KOPT-K1 (cell line): ENCODE results near the gene MYLK.
"Not testable (repeated sequence)": the region's sequence is repeated elsewhere in the genome, so short reads cannot be mapped to it uniquely, and the experiment has no call there.

Source experiments
- H3K27ac ChIP-seq: fragments of 200-600 bp; sonication (generic); 2 replicates; pipeline ENCODE4 v1.5.1; 2016; ENCODE audit warnings: antibody characterized with exemption, mild to moderate bottlenecking, low read depth, low read length; ENCODE audit not compliant: poor library complexity, severe bottlenecking
- H3K36me3 ChIP-seq: fragments of 200-600 bp; sonication (generic); 2 replicates; pipeline ENCODE4 v1.5.1; 2017; ENCODE audit warnings: antibody characterized with exemption, mild to moderate bottlenecking, low read length, moderate library complexity; ENCODE audit not compliant: insufficient read depth
- H3K9me3 ChIP-seq: fragments of 200-600 bp; sonication (generic); 2 replicates; pipeline ENCODE4 v1.5.1; 2017; ENCODE audit warnings: antibody characterized with exemption, low read length, mild to moderate bottlenecking; ENCODE audit not compliant: insufficient read depth, poor library complexity, severe bottlenecking

Gene MYLK

DNA sequence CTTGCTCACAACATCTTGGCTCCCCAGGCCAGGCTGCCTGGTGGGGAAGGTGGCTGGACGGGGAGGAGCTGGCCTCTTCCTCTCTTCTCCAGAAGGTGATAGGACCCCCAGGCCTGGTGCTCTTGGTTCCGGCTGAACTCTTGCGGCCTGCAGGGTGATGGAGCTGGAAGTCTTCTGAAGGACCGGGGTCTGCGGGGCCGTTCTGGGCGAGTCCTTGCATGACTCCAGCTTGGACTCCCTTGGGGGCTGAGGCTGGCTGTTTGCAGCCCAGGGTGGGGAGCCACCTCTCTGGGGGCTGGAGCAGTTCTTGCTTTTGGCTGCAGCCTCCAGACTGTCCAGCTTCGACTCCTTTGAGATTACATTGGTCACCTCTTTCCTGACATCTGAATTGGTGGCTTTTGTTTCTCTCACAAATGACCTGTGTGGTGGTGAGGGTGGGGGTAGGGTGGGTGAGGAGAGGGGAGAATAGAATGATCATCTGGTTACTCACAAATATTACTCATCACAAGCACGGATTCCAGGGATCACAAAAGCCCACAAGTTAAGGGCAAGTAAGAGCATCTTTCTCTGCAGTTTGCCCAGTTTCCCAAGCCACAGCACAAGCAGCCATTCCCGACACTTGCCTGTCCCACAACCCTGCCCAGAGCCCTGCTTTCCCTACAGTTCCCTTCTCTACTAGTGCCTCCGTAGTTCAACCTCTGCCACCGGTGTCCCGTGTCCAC, 150.2 kb downstream of the MYLK start:
- Histone ChIP-seq H3K36me3 (no peaks in the 10 kb centered on the region), H3K9me3 (no peaks in the 10 kb centered on the region), H3K27ac (no peak overlapping the region)

- H3K9me3 ChIP-seq = no peaks in the 10 kb centered on the region
- no peaks in the 10 kb centered on the region for H3K36me3 ChIP-seq
- no peak overlapping the region for H3K27ac ChIP-seq
Observed at GRCh38 chr3:123733341-123733740, 150.8 kb downstream of the MYLK start.

DNA sequence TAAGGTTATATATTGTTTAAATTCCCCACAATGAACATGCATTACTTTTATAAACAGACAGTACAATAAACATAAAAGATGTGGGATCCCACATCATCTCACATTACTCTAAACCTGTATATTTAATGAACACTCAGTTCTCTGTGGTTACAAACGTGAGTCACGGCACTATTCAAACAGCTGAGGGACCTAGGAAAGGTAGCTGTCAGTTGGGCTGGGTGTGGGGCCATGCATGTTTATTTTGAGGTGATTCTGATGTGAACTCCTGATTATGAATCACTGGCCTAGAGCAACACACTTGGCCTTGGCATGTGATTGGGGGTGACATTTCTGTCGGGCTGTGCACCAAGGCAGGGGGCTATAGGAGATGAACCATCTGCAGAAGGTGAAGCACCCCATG, 151.7 kb downstream of the MYLK start:
- no peaks in the 10 kb centered on the region for H3K36me3 ChIP-seq
- no peak overlapping the region for H3K27ac ChIP-seq

DNA sequence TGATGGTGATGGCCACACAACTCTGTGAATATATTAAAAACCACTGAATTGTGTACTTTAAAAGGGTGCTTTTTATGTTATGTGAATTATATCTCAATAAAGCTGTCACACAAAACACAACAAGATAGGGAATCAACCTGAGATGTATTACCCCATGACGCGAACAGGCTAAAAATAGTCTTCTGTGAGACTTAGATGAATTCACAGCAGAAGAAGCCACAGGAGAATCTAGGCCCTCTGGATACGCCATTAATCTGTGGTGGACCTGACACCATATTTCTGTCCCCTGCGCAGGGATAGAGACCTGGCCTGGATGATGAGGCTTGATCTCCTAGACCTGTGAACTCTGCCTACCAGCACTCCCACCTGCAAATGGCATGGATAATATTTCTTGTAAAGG, 153.3 kb downstream of the MYLK start:
- no peaks in the 10 kb centered on the region for H3K36me3 ChIP-seq
- no peaks in the 10 kb centered on the region for H3K9me3 ChIP-seq

More for the DNA sequence above, 151.7 kb downstream of the MYLK start:
- H3K9me3 ChIP-seq = no peaks in the 10 kb centered on the region

DNA sequence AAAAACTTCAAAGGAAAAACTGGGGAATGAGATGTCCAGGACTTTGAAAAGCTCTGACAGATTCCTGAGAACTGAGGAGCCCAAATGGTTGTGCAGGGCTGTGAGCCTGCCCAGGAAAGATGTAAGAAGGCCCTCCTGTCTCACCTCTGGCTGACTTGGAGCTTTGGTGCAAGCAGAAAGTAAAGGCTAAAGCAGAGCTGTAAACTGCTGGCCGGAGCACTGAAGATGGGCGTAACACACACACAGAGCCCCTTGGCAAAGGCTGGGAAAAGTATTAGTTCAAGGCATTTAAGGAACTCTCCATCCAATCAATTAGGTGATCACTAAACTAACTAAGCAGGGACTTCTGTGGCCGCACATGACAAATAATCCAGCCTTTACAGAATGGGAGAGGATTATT, 155.1 kb downstream of the MYLK start:
- Histone ChIP-seq H3K36me3 (no peaks in the 10 kb centered on the region), H3K9me3 (no peaks in the 10 kb centered on the region), H3K27ac (no peak overlapping the region)

More for the DNA sequence above, 153.3 kb downstream of the MYLK start:
- H3K27ac ChIP-seq = no peak overlapping the region

DNA sequence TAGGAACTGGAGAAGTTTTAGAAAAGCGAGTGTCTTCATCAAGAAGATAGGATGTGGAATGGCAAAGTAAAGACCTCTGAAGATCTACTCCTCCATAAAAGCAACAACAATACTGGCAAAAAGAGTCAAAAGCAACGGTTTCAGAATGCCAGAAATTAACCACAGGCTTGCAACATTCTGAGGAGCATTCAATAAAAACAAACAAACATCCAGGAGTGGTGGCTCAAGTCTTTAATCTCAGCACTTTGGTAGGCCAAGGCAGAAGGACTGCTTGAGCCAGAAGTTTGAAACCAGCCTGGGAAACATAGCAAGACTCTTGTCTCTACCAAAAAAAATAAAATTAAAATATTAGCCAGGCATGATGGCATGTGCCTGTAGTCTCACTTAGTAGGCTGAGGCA, 156.1 kb downstream of the MYLK start:
- H3K27ac ChIP-seq = no peak overlapping the region
- no peaks in the 10 kb centered on the region for H3K36me3 ChIP-seq
- no peaks in the 10 kb centered on the region for H3K9me3 ChIP-seq

GRCh38 chr3:123725652-123726400, 158.3 kb downstream of the MYLK start:
- Histone ChIP-seq H3K9me3 (no peaks in the 10 kb centered on the region), H3K36me3 (no peaks in the 10 kb centered on the region), H3K27ac (no peak overlapping the region)

DNA sequence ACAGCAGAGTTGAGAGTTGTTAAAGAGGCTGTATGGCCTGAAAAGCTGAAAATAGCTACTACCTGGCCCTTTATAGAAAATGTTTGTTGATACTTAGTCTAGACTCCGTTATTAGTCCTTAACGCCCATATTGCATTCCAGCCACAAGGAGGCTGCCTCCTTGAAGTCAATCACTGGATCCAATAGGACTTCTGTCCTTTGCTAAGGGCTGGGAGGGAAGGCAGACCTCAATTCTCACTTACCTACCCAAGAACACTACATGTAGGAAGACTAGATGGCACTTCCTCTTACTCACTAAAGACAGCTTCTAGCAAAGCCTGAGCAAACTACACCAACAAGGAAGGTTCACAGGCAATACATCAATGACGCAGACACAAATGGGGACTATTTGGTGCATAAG, 159.8 kb downstream of the MYLK start:
- Histone ChIP-seq H3K36me3 (no peaks in the 10 kb centered on the region), H3K27ac (no peak overlapping the region), H3K9me3 (no peaks in the 10 kb centered on the region)

DNA sequence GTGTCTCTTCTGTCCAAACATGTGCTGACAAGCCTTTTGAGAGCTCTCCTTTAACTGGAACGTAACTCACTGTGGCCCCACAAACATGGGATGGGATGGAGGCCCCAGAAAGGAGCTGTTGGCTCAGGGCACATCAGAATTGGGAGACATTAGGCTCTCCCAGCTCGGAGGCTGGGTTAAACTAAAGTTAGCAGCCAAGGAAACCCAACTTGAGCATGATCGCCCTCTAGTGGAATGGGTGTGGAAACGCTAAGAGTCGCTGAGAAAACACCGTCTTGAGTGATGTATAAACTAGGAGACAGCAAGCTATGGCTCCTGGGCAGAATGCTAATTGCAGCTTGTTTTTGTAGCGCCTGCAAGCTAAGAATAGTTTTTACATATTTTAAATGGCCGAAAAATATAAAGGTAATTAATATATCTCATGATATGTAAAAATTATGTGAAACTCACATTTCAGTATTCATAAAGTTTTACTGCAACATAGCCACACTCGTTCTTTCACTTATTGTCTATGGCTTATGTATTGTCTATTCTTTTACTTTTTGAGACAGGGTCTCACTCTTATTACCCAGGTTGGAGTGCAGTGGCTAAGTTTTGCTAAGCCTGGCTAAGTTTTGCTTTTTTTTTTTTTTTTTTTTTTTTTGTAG, 160.5 kb downstream of the MYLK start:
- Histone ChIP-seq H3K36me3 (no peaks in the 10 kb centered on the region), H3K9me3 (no peaks in the 10 kb centered on the region), H3K27ac (no peak overlapping the region)

DNA sequence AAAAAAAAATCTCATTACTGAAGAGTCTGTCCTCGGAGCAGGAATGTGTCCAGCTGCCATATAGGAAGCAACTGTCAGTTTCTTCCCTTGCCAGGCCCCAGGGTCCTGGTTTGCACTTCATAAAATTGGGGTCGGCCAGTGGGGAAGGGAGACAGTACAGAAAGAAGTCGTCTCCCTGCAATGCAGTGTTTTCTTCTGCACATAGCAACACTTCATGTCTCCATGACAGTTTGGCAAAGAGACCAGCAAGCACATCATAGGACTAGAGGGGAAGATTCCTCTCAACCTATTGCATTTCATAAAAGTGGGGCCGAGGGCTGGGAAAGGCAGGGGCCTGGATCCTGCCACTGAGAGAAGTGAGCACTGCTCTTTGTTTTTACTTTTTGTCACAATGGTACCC, 161.1 kb downstream of the MYLK start:
- H3K36me3 ChIP-seq = no peaks in the 10 kb centered on the region
- no peak overlapping the region for H3K27ac ChIP-seq
- no peaks in the 10 kb centered on the region for H3K9me3 ChIP-seq

DNA sequence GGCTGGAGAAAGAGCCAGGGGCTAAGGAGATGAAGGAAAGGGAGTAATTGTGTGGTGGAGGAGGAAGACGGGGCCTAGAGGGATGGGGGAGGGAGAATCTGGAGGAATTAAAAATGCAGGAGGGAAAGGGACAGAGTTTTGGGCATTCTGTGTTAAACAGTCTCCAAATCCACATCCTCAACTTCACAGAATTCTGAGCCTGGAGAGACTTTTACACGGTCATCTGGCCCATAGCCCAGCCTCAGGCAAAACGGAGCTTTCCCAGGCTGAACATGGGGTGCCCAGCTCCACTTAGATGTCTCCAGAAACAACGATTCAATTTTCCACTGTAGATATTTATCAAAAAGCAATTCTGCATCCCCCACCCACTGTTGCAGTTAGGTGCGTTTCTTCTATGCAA, 161.7 kb downstream of the MYLK start:
- no peaks in the 10 kb centered on the region for H3K36me3 ChIP-seq
- no peaks in the 10 kb centered on the region for H3K9me3 ChIP-seq
- H3K27ac ChIP-seq = no peak overlapping the region

- Histone ChIP-seq H3K36me3 (no peaks in the 10 kb centered on the region), H3K9me3 (no peaks in the 10 kb centered on the region), H3K27ac (no peak overlapping the region)
Observed at GRCh38 chr3:123722021-123722420, 162.1 kb downstream of the MYLK start.

GRCh38 chr3:123721095-123721689, 162.9 kb downstream of the MYLK start:
- H3K27ac ChIP-seq, H3K36me3 ChIP-seq, H3K9me3 ChIP-seq: not testable (repeated sequence)

DNA sequence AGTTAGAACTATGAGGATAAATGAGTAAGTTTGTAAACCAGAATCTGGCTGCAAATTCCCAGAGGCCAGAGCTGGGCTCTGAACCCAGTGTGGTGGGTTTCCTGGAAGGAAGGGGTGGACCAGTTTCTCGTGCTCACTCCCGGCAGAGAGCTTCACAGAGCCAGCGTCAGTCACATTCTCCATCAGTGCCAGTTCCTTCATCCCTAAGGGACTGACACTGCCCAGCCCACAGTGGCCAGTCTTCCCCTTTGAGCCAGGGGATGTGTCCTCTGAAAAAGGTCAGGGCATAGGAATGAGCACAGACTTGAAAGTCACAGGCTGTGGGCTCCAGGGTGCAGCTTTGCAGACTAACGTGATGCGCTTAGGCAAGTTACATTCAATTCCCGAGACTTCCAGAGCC, 163.5 kb downstream of the MYLK start:
- H3K27ac ChIP-seq = no peak overlapping the region

DNA sequence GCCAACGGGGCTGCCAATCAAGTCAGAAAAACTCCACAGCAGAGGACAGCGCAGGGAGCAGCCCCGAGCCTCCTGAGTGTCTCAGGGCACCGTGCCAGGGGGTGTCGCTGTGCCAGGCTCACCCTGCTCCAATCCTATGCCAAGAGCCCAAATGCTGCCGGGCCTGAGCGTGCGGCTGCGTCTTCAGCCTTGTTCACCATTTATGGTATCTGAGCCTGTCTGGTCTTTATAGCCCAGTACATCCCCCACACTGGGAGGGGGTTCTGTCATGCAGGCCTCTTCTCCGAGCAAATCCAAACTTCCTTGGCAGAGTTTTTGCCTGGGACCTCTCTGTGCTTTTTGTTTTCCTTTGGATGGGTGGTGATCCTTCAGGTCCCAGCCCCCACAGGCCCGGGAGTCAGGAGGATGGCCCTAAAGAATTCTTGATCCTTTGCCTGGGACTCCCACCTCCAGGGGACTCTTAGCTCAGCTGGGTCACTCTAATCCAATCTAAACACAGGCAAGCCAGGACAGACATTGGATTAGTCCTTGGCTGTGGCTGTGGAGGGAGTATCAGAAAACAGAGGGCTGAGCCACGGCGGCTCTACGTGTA, 164.2 kb downstream of the MYLK start:
- Histone ChIP-seq H3K36me3 (no peaks in the 10 kb centered on the region), H3K9me3 (no peaks in the 10 kb centered on the region), H3K27ac (no peak overlapping the region)

More for the DNA sequence above, 163.5 kb downstream of the MYLK start:
- Histone ChIP-seq H3K36me3 (no peaks in the 10 kb centered on the region), H3K9me3 (no peaks in the 10 kb centered on the region)
